Measurements from ENCODE around the gene NDUFB10.
A peak's percentile ranks its signal among the peaks of the same experiment; 100 is the strongest.

The NDUFB10 gene

DNA sequence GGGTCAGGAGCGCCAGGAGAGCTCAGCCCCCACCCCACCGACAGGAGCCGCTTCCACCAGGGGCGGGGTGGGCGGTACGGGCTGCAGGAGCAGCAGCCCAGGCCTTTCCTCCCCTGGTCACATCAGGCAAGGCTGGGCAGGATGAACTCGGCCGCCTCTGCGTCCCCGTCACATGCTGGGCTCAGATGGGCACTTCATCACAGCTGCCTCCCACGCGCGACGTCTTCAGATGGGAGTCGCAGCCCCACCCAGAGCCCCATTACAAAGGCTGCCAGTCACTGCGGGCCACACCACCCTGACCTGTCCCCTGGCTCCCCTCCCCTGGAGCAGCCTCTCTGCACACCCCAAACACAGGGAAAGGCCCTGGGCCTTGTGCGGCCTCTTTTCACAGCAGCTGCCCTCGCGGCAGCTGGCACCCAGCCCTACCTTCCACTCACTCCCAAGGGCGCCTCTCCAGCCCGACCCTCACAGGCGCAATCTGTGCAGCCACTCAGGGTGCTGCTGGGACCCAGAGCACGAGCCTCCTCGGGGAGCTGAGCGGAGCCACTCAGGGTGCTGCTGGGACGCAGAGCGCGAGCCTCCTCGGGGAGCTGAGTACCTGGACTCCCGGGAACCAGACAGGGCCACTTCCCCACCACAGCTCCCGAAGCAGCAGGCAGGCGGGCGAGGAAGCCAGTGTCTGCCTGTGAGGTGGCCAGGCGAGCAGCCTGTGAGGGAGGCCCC is 45.6 kb downstream of the NDUFB10 start:
- H2AK5ac ChIP-seq (ENCODE audit: low read length, severe bottlenecking) = no peak overlapping the region
- DNase-seq = no peak
- H3K4ac ChIP-seq (ENCODE audit: low read depth in 1 of 2, low read length in 2 of 2) = no peak overlapping the region
- H3K27ac ChIP-seq (ENCODE audit: low read length, poor library complexity, severe bottlenecking) = no peak overlapping the region
- no peak overlapping the region for H3K14ac ChIP-seq (ENCODE audit: low read length in 2 of 2)
- H2BK120ac ChIP-seq (ENCODE audit: low read depth, low read length) = no peak overlapping the region
- H2BK5ac ChIP-seq (ENCODE audit: low read depth, low read length, poor library complexity, severe bottlenecking) = no peak overlapping the region
- H2BK15ac ChIP-seq (ENCODE audit: low read depth, poor library complexity, severe bottlenecking) = peak overlapping the region; percentile 21
- H2AFZ ChIP-seq (ENCODE audit: low read depth, low read length) = no peak overlapping the region
- no peaks in the 10 kb centered on the region for H3K9me3 ChIP-seq (ENCODE audit: control insufficient read depth, low read length)
- H4K91ac ChIP-seq (ENCODE audit: low read length) = peak overlapping the region; percentile 31
- peaks cover 34 to 74% of the 10 kb centered on the region in 2 experiments for H3K36me3 ChIP-seq (ENCODE audit: control insufficient read depth in 1 of 2, insufficient read depth in 2 of 2, low read depth in 1 of 2, low read length in 2 of 2)
- no peak overlapping the region for H3K18ac ChIP-seq (ENCODE audit: low read depth in 1 of 2, low read length in 2 of 2)
- whole genome bisulfite sequencing = 94% methylated on average over 34 of the region's 34 CpGs
- H3K9ac ChIP-seq (ENCODE audit: low read length) = no peak overlapping the region
- H3K4me3 ChIP-seq (ENCODE audit: insufficient read depth in 1 of 2, low read depth in 1 of 2, low read length in 2 of 2) = no peak overlapping the region
- H3K79me1 ChIP-seq (replicated peaks; ENCODE audit: low read length, poor library complexity, severe bottlenecking) = peaks cover 24% of the 10 kb centered on the region
- H3K27me3 ChIP-seq (ENCODE audit: control insufficient read depth in 1 of 2, insufficient read depth in 1 of 2, low read length in 2 of 2) = no peaks in the 10 kb centered on the region
- H4K8ac ChIP-seq (ENCODE audit: low read length) = no peak overlapping the region
- peaks cover 51% of the 10 kb centered on the region for H3K4me1 ChIP-seq (ENCODE audit: control insufficient read depth, insufficient read depth, low read depth, low read length)
- H3K4me2 ChIP-seq (ENCODE audit: low read length, poor library complexity, severe bottlenecking) = no peak overlapping the region
- H2BK12ac ChIP-seq (ENCODE audit: low read length in 2 of 2) = no peak overlapping the region
- H3K23ac ChIP-seq (ENCODE audit: low read length in 2 of 2) = no peak overlapping the region

GRCh38 chr16:2005646-2006045 is 46.3 kb downstream of the NDUFB10 start:
- no peak overlapping the region for H4K8ac ChIP-seq (ENCODE audit: low read length)
- H3K14ac ChIP-seq (ENCODE audit: low read length in 2 of 2) = no peak overlapping the region
- no peak overlapping the region for H2BK5ac ChIP-seq (ENCODE audit: low read depth, low read length, poor library complexity, severe bottlenecking)
- H3K4ac ChIP-seq (ENCODE audit: low read depth in 1 of 2, low read length in 2 of 2) = no peak overlapping the region
- no peak overlapping the region for H3K27ac ChIP-seq (ENCODE audit: low read length, poor library complexity, severe bottlenecking)
- H2AFZ ChIP-seq (ENCODE audit: low read depth, low read length) = no peak overlapping the region
- peaks cover 57% of the 10 kb centered on the region for H3K4me1 ChIP-seq (ENCODE audit: control insufficient read depth, insufficient read depth, low read depth, low read length)
- peak overlapping the region in 1 of 2 experiments; percentile 18 for H3K4me3 ChIP-seq (ENCODE audit: insufficient read depth in 1 of 2, low read depth in 1 of 2, low read length in 2 of 2)
- peak overlapping the region; percentile 53 for H3K9ac ChIP-seq (ENCODE audit: low read length)
- DNase-seq = no peak
- H3K23ac ChIP-seq (ENCODE audit: low read length in 2 of 2) = no peak overlapping the region
- no peak overlapping the region for H3K4me2 ChIP-seq (ENCODE audit: low read length, poor library complexity, severe bottlenecking)
- no peak overlapping the region for H4K91ac ChIP-seq (ENCODE audit: low read length)
- H2AK5ac ChIP-seq (ENCODE audit: low read length, severe bottlenecking) = no peak overlapping the region
- no peak overlapping the region for H2BK120ac ChIP-seq (ENCODE audit: low read depth, low read length)
- H3K9me3 ChIP-seq (ENCODE audit: control insufficient read depth, low read length) = no peaks in the 10 kb centered on the region
- WGBS = 91% methylated on average over 21 of the region's 21 CpGs
- no peaks in the 10 kb centered on the region for H3K27me3 ChIP-seq (ENCODE audit: control insufficient read depth in 1 of 2, insufficient read depth in 1 of 2, low read length in 2 of 2)
- H3K79me1 ChIP-seq (replicated peaks; ENCODE audit: low read length, poor library complexity, severe bottlenecking) = peaks cover 25% of the 10 kb centered on the region
- no peak overlapping the region for H3K18ac ChIP-seq (ENCODE audit: low read depth in 1 of 2, low read length in 2 of 2)
- no peak overlapping the region for H2BK12ac ChIP-seq (ENCODE audit: low read length in 2 of 2)
- no peak overlapping the region for H2BK15ac ChIP-seq (ENCODE audit: low read depth, poor library complexity, severe bottlenecking)
- peaks cover 27 to 67% of the 10 kb centered on the region in 2 experiments for H3K36me3 ChIP-seq (ENCODE audit: control insufficient read depth in 1 of 2, insufficient read depth in 2 of 2, low read depth in 1 of 2, low read length in 2 of 2)

- Histone ChIP-seq H3K27me3 (ENCODE audit: control insufficient read depth in 1 of 2, insufficient read depth in 1 of 2, low read length in 2 of 2) (no peaks in the 10 kb centered on the region), H2AK5ac (ENCODE audit: low read length, severe bottlenecking) (no peak overlapping the region), H3K4me2 (ENCODE audit: low read length, poor library complexity, severe bottlenecking) (no peak overlapping the region), H3K4ac (ENCODE audit: low read depth in 1 of 2, low read length in 2 of 2) (no peak overlapping the region), H3K27ac (ENCODE audit: low read length, poor library complexity, severe bottlenecking) (no peak overlapping the region), H3K14ac (ENCODE audit: low read length in 2 of 2) (no peak overlapping the region), H3K4me3 (ENCODE audit: insufficient read depth in 1 of 2, low read depth in 1 of 2, low read length in 2 of 2) (peak overlapping the region in 1 of 2 experiments; percentile 18), H4K91ac (ENCODE audit: low read length) (peak overlapping the region; percentile 21), H3K23ac (ENCODE audit: low read length in 2 of 2) (no peak overlapping the region), H3K36me3 (ENCODE audit: control insufficient read depth in 1 of 2, insufficient read depth in 2 of 2, low read depth in 1 of 2, low read length in 2 of 2) (peaks cover 20 to 61% of the 10 kb centered on the region in 2 experiments), H2AFZ (ENCODE audit: low read depth, low read length) (no peak overlapping the region), H2BK5ac (ENCODE audit: low read depth, low read length, poor library complexity, severe bottlenecking) (no peak overlapping the region), H2BK12ac (ENCODE audit: low read length in 2 of 2) (no peak overlapping the region), H4K8ac (ENCODE audit: low read length) (no peak overlapping the region), H3K4me1 (ENCODE audit: control insufficient read depth, insufficient read depth, low read depth, low read length) (peaks cover 57% of the 10 kb centered on the region), H3K9me3 (ENCODE audit: control insufficient read depth, low read length) (no peaks in the 10 kb centered on the region), H3K9ac (ENCODE audit: low read length) (peak overlapping the region; percentile 53), H3K18ac (ENCODE audit: low read depth in 1 of 2, low read length in 2 of 2) (no peak overlapping the region), H2BK15ac (ENCODE audit: low read depth, poor library complexity, severe bottlenecking) (no peak overlapping the region), H3K79me1 (replicated peaks; ENCODE audit: low read length, poor library complexity, severe bottlenecking) (peaks cover 22% of the 10 kb centered on the region), H2BK120ac (ENCODE audit: low read depth, low read length) (no peak overlapping the region)
- DNase-seq = no peak
- WGBS = 97% methylated on average over 8 of the region's 8 CpGs
Measured at GRCh38 chr16:2006317-2006716, 47.0 kb downstream of the NDUFB10 start.

GRCh38 chr16:2007081-2007836 is 47.9 kb downstream of the NDUFB10 start:
- H3K36me3 ChIP-seq (ENCODE audit: control insufficient read depth in 1 of 2, insufficient read depth in 2 of 2, low read depth in 1 of 2, low read length in 2 of 2) = peaks cover 11 to 51% of the 10 kb centered on the region in 2 experiments
- H3K4me1 ChIP-seq (ENCODE audit: control insufficient read depth, insufficient read depth, low read depth, low read length) = peaks cover 57% of the 10 kb centered on the region
- no peaks in the 10 kb centered on the region for H3K27me3 ChIP-seq (ENCODE audit: control insufficient read depth in 1 of 2, insufficient read depth in 1 of 2, low read length in 2 of 2)
- H3K27ac ChIP-seq (ENCODE audit: low read length, poor library complexity, severe bottlenecking) = no peak overlapping the region
- no peak overlapping the region for H4K91ac ChIP-seq (ENCODE audit: low read length)
- H3K79me1 ChIP-seq (replicated peaks; ENCODE audit: low read length, poor library complexity, severe bottlenecking) = peaks cover 13% of the 10 kb centered on the region
- H3K4me2 ChIP-seq (ENCODE audit: low read length, poor library complexity, severe bottlenecking) = no peak overlapping the region
- H4K8ac ChIP-seq (ENCODE audit: low read length) = peak overlapping the region; percentile 19
- no peaks in the 10 kb centered on the region for H3K9me3 ChIP-seq (ENCODE audit: control insufficient read depth, low read length)
- no peak overlapping the region for H2AK5ac ChIP-seq (ENCODE audit: low read length, severe bottlenecking)
- no peak overlapping the region for H3K14ac ChIP-seq (ENCODE audit: low read length in 2 of 2)
- H2BK5ac ChIP-seq (ENCODE audit: low read depth, low read length, poor library complexity, severe bottlenecking) = no peak overlapping the region
- H2BK15ac ChIP-seq (ENCODE audit: low read depth, poor library complexity, severe bottlenecking) = no peak overlapping the region
- H3K4ac ChIP-seq (ENCODE audit: low read depth in 1 of 2, low read length in 2 of 2) = no peak overlapping the region
- no peak overlapping the region for H2AFZ ChIP-seq (ENCODE audit: low read depth, low read length)
- H2BK12ac ChIP-seq (ENCODE audit: low read length in 2 of 2) = no peak overlapping the region
- no peak overlapping the region for H2BK120ac ChIP-seq (ENCODE audit: low read depth, low read length)
- no peak overlapping the region for H3K18ac ChIP-seq (ENCODE audit: low read depth in 1 of 2, low read length in 2 of 2)
- H3K9ac ChIP-seq (ENCODE audit: low read length) = peak overlapping the region; percentile 93
- peak overlapping the region in 1 of 2 experiments; percentile 5 for H3K23ac ChIP-seq (ENCODE audit: low read length in 2 of 2)
- no peak for DNase-seq
- peak overlapping the region in 1 of 2 experiments; percentile 91 for H3K4me3 ChIP-seq (ENCODE audit: insufficient read depth in 1 of 2, low read depth in 1 of 2, low read length in 2 of 2)
- WGBS = 92% methylated on average over 16 of the region's 16 CpGs
